HG02840 (cell line): Measurements from ENCODE around the gene LRRC66.

Experiments used
- ATAC-seq: cut with Tn5 transposase; IDR thresholded peaks from one replicate; pipeline ENCODE4 v1.9.1; 2021; ENCODE audit warnings: mild to moderate bottlenecking, moderate library complexity, moderate number of reproducible peaks; ENCODE audit not compliant: unreplicated experiment, low FRiP score

Gene LRRC66

GRCh38 chr4:52014903-52015302 is 5.3 kb downstream of the LRRC66 start:
- ATAC-seq, result no peak

- no peak for ATAC-seq
Measured at GRCh38 chr4:52012651-52013050, 7.5 kb downstream of the LRRC66 start.

GRCh38 chr4:52010986-52011385 is 9.2 kb downstream of the LRRC66 start:
- no peak for ATAC-seq

GRCh38 chr4:52006887-52007286 is 13.3 kb downstream of the LRRC66 start:
- ATAC-seq, result no peak

GRCh38 chr4:52005604-52006273 is 14.4 kb downstream of the LRRC66 start:
- ATAC-seq, result no peak

GRCh38 chr4:52004414-52004813 is 15.7 kb downstream of the LRRC66 start:
- no peak for ATAC-seq

- no peak for ATAC-seq
Measured at GRCh38 chr4:52001616-52002015, 18.5 kb downstream of the LRRC66 start.

GRCh38 chr4:51999250-51999649 is 20.9 kb downstream of the LRRC66 start:
- no peak for ATAC-seq

- ATAC-seq, result no peak
Measured at GRCh38 chr4:51998837-51999236, 21.3 kb downstream of the LRRC66 start.

GRCh38 chr4:51997647-51998046 is 22.5 kb downstream of the LRRC66 start:
- no peak for ATAC-seq

- ATAC-seq, result no peak
Measured at GRCh38 chr4:51995647-51996220, 24.4 kb downstream of the LRRC66 start.

- ATAC-seq, result no peak
Measured at GRCh38 chr4:51965862-51966261, 54.3 kb downstream of the LRRC66 start.

GRCh38 chr4:51963841-51964517 is 56.2 kb downstream of the LRRC66 start:
- ATAC-seq, result no peak

GRCh38 chr4:51960486-51960885 is 59.7 kb downstream of the LRRC66 start:
- ATAC-seq, result no peak

GRCh38 chr4:51958199-51958968 is 61.8 kb downstream of the LRRC66 start:
- no peak for ATAC-seq
